ENCODE measurements around the gene RNF220.

Gene RNF220

GRCh38 chr1:44637702-44638411 lies 232.8 kb downstream of the RNF220 start:
- TF ChIP-seq EZH2phosphoT487 (IDR thresholded peaks at IDR 0.05; ENCODE audit: borderline replicate concordance) = no peak
- TF ChIP-seq CTCF (conservative IDR thresholded peaks at IDR 0.05; ENCODE audit: low read length) = no peak

GRCh38 chr1:44640200-44640853 lies 235.3 kb downstream of the RNF220 start:
- Histone ChIP-seq H3K9me3 (ENCODE audit: insufficient read depth, low read depth, low read length) (no peaks in the 10 kb centered on the region), H3K4me3 (ENCODE audit: low read length, poor library complexity, severe bottlenecking) (no peak overlapping the region), H4K20me1 (ENCODE audit: insufficient read depth, low read length, poor library complexity, severe bottlenecking) (no peaks in the 10 kb centered on the region), H3K36me3 (ENCODE audit: insufficient read depth, low read length) (peaks cover 99% of the 10 kb centered on the region; the same call in 1 of the 2 replicates), H3K9me2 (replicated peaks; ENCODE audit: low read depth, low read length) (no peaks in the 10 kb centered on the region), H3K9ac (ENCODE audit: low read depth, low read length, poor library complexity, severe bottlenecking) (no peak overlapping the region), H3K27me3 (ENCODE audit: insufficient read depth, low read length, poor library complexity, severe bottlenecking) (no peaks in the 10 kb centered on the region), H3K4me2 (ENCODE audit: low read depth, low read length, poor library complexity, severe bottlenecking) (no peak overlapping the region), H3F3A (ENCODE audit: low read depth) (no peaks in the 10 kb centered on the region), H3K4me1 (ENCODE audit: insufficient read depth, low read length, poor library complexity, severe bottlenecking) (no peaks in the 10 kb centered on the region), H2AFZ (ENCODE audit: low read length) (no peak overlapping the region), H3K79me2 (ENCODE audit: insufficient read depth, low read length) (peaks cover 35% of the 10 kb centered on the region; the same call in 1 of the 2 replicates)
- TF ChIP-seq CTCF (conservative IDR thresholded peaks at IDR 0.05; ENCODE audit: low read length) (no peak), EZH2phosphoT487 (IDR thresholded peaks at IDR 0.05; ENCODE audit: borderline replicate concordance) (no peak)

More at GRCh38 chr1:44637702-44638411, 232.8 kb downstream of the RNF220 start:
- no peak overlapping the region for H3K4me2 ChIP-seq (ENCODE audit: low read depth, low read length, poor library complexity, severe bottlenecking)
- no peaks in the 10 kb centered on the region for H3K9me2 ChIP-seq (replicated peaks; ENCODE audit: low read depth, low read length)
- peaks cover 19% of the 10 kb centered on the region for H4K20me1 ChIP-seq (ENCODE audit: insufficient read depth, low read length, poor library complexity, severe bottlenecking)
- H2AFZ ChIP-seq (ENCODE audit: low read length) = no peak overlapping the region
- no peaks in the 10 kb centered on the region for H3F3A ChIP-seq (ENCODE audit: low read depth)
- H3K36me3 ChIP-seq (ENCODE audit: insufficient read depth, low read length) = peaks cover 77% of the 10 kb centered on the region; the same call in 1 of the 2 replicates
- H3K4me3 ChIP-seq (ENCODE audit: low read length, poor library complexity, severe bottlenecking) = no peak overlapping the region
- H3K9me3 ChIP-seq (ENCODE audit: insufficient read depth, low read depth, low read length) = no peaks in the 10 kb centered on the region
- H3K9ac ChIP-seq (ENCODE audit: low read depth, low read length, poor library complexity, severe bottlenecking) = no peak overlapping the region
- peaks cover 21% of the 10 kb centered on the region for H3K4me1 ChIP-seq (ENCODE audit: insufficient read depth, low read length, poor library complexity, severe bottlenecking)
- H3K27me3 ChIP-seq (ENCODE audit: insufficient read depth, low read length, poor library complexity, severe bottlenecking) = no peaks in the 10 kb centered on the region
- H3K79me2 ChIP-seq (ENCODE audit: insufficient read depth, low read length) = peaks cover 58% of the 10 kb centered on the region

GRCh38 chr1:44641126-44642102 lies 236.4 kb downstream of the RNF220 start:
- Histone ChIP-seq H3K9ac (ENCODE audit: low read depth, low read length, poor library complexity, severe bottlenecking) (no peak overlapping the region), H3K9me2 (replicated peaks; ENCODE audit: low read depth, low read length) (no peaks in the 10 kb centered on the region), H3K36me3 (ENCODE audit: insufficient read depth, low read length) (peaks cover 99% of the 10 kb centered on the region; the same call in 1 of the 2 replicates), H3K4me2 (ENCODE audit: low read depth, low read length, poor library complexity, severe bottlenecking) (no peak overlapping the region), H3K9me3 (ENCODE audit: insufficient read depth, low read depth, low read length) (no peaks in the 10 kb centered on the region), H4K20me1 (ENCODE audit: insufficient read depth, low read length, poor library complexity, severe bottlenecking) (no peaks in the 10 kb centered on the region), H3K4me3 (ENCODE audit: low read length, poor library complexity, severe bottlenecking) (no peak overlapping the region), H3F3A (ENCODE audit: low read depth) (no peaks in the 10 kb centered on the region), H2AFZ (ENCODE audit: low read length) (no peak overlapping the region), H3K79me2 (ENCODE audit: insufficient read depth, low read length) (peaks cover 26% of the 10 kb centered on the region; the same call in 1 of the 2 replicates), H3K27me3 (ENCODE audit: insufficient read depth, low read length, poor library complexity, severe bottlenecking) (no peaks in the 10 kb centered on the region), H3K4me1 (ENCODE audit: insufficient read depth, low read length, poor library complexity, severe bottlenecking) (no peaks in the 10 kb centered on the region)
- TF ChIP-seq EZH2phosphoT487 (IDR thresholded peaks at IDR 0.05; ENCODE audit: borderline replicate concordance) (no peak), CTCF (conservative IDR thresholded peaks at IDR 0.05; ENCODE audit: low read length) (no peak)
